ENCODE data around the gene BRAF.
"Not testable (repeated sequence)": the region's sequence is repeated elsewhere in the genome, so short reads cannot be mapped to it uniquely, and the experiment has no call there.

The BRAF gene

GRCh38 chr7:140673774-140674155 is 251.0 kb downstream of the BRAF start:
- TF ChIP-seq, protein P1, sequence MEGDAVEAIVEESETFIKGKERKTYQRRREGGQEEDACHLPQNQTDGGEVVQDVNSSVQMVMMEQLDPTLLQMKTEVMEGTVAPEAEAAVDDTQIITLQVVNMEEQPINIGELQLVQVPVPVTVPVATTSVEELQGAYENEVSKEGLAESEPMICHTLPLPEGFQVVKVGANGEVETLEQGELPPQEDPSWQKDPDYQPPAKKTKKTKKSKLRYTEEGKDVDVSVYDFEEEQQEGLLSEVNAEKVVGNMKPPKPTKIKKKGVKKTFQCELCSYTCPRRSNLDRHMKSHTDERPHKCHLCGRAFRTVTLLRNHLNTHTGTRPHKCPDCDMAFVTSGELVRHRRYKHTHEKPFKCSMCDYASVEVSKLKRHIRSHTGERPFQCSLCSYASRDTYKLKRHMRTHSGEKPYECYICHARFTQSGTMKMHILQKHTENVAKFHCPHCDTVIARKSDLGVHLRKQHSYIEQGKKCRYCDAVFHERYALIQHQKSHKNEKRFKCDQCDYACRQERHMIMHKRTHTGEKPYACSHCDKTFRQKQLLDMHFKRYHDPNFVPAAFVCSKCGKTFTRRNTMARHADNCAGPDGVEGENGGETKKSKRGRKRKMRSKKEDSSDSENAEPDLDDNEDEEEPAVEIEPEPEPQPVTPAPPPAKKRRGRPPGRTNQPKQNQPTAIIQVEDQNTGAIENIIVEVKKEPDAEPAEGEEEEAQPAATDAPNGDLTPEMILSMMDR (IDR thresholded peaks at IDR 0.05; ENCODE audit: low read depth, low read length) = no peak
- Histone ChIP-seq H3K27me3 (peaks cover 6% of the 10 kb centered on the region; the same call in 1 of the 2 replicates), H3K9me3 (no peaks in the 10 kb centered on the region), H3K4me3 (ENCODE audit: low read depth, low read length) (peak overlapping the region; percentile 66), H3K36me3 (no peaks in the 10 kb centered on the region), H3K4me1 (no peaks in the 10 kb centered on the region)
- no peak for DNase-seq

- peak; percentile 43 for DNase-seq
Observed at GRCh38 chr7:140673063-140673773, 251.5 kb downstream of the BRAF start.

GRCh38 chr7:140672382-140673062 is 252.2 kb downstream of the BRAF start, which contains the start of gene ADCK2:
Gene ADCK2, plus strand, starts transcription at chr7:140672945. Its CDS starts 386 bp downstream, at chr7:140673331.
- Histone ChIP-seq H3K27me3 (peaks cover 6% of the 10 kb centered on the region; the same call in 1 of the 2 replicates), H3K4me1 (no peaks in the 10 kb centered on the region), H3K9me3 (no peaks in the 10 kb centered on the region), H3K36me3 (no peaks in the 10 kb centered on the region), H3K4me3 (ENCODE audit: low read depth, low read length) (peak within 1 kb of the TSS; percentile 66)
- TF ChIP-seq, protein P1 (IDR thresholded peaks at IDR 0.05; ENCODE audit: low read depth, low read length) = no peak
- DNase-seq = peak; percentile 61

More at GRCh38 chr7:140673063-140673773, 251.5 kb downstream of the BRAF start:
- Histone ChIP-seq H3K27me3 (peaks cover 6% of the 10 kb centered on the region; the same call in 1 of the 2 replicates), H3K4me1 (no peaks in the 10 kb centered on the region), H3K4me3 (ENCODE audit: low read depth, low read length) (peak overlapping the region; percentile 66), H3K9me3 (no peaks in the 10 kb centered on the region), H3K36me3 (no peaks in the 10 kb centered on the region)
- TF ChIP-seq, protein P1 (IDR thresholded peaks at IDR 0.05; ENCODE audit: low read depth, low read length) = no peak

- no peaks in the 10 kb centered on the region for H3K4me1 ChIP-seq
- no peaks in the 10 kb centered on the region for H3K36me3 ChIP-seq
- DNase-seq = no peak
- TF ChIP-seq, protein P1 (IDR thresholded peaks at IDR 0.05; ENCODE audit: low read depth, low read length) = no peak
- peaks cover 6% of the 10 kb centered on the region; the same call in 1 of the 2 replicates for H3K27me3 ChIP-seq
- H3K4me3 ChIP-seq (ENCODE audit: low read depth, low read length) = no peak overlapping the region; the same call in 1 of the 2 replicates
- H3K9me3 ChIP-seq = no peaks in the 10 kb centered on the region
Observed at GRCh38 chr7:140671966-140672365, 252.8 kb downstream of the BRAF start.

DNA sequence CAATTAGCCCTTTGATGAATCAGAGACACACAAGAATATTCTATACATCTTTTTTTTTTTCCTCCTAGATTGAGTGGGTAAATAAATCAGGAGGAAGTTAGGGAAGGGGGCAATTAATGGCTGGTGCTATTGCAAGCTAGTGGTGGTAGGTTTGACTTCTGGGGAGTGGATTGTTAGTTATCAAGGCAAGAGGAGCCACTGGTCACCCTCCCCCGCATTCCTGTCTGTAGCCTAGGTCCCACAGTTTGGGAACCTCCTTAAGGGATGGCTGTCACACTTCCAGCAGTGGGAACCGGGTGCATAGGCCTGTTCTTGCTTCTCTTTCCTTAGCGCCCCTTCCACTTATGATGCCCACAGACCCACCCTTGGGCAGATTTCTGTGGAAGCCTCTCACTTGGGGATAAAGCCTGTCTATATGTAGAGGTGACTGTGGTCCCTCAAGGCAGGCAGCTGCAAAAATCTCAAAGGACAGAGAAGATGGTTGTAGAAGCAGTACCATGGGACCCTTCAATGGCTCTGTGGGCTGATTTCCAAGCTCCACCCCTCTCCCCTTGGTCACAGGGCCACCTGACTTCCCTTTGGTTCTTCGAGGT is 254.3 kb downstream of the BRAF start:
- TF ChIP-seq, protein P1 (IDR thresholded peaks at IDR 0.05; ENCODE audit: low read depth, low read length) = no peak
- no peak overlapping the region for H3K4me3 ChIP-seq (ENCODE audit: low read depth, low read length)
- H3K27me3 ChIP-seq = peaks cover 6% of the 10 kb centered on the region; the same call in 1 of the 2 replicates
- H3K36me3 ChIP-seq = no peaks in the 10 kb centered on the region
- DNase-seq = no peak
- H3K4me1 ChIP-seq = no peaks in the 10 kb centered on the region
- no peaks in the 10 kb centered on the region for H3K9me3 ChIP-seq

DNA sequence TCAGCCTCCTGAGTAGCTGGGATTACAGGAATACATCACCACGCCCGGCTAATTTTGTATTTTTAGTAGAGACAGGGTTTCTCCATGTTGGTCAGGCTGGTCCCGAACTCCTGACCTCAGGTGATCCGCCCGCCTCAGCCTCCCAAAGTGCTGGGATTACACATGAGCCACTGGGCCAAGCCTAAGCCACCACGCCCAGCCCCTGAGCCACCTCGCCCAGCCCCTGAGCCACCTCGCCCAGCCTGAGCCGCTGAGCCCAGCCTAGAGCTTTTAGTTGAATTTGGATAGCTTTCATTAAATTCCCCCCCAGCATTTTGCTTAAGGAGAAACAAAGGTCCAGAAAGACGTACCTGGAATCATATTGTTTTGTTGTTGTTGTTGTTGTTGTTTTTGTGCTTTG is 254.9 kb downstream of the BRAF start:
- H3K4me1 ChIP-seq; H3K36me3 ChIP-seq; H3K4me3 ChIP-seq (ENCODE audit: low read depth, low read length); H3K9me3 ChIP-seq; DNase-seq; H3K27me3 ChIP-seq: not testable (repeated sequence)

Measured in BE2C (cell line).